BJ (cell line): ENCODE data around the gene PSMA6. TPM values are rescaled to one million over a fixed set of nuclear protein-coding genes. Genes with fewer than 3 reads are reported as not detected.
A peak's percentile ranks its signal among the peaks of the same experiment; 100 is the strongest.

Experiments used
- CTCF ChIA-PET: fragments of 350-600 bp; formaldehyde crosslinking; extraction: SDS; loops from one replicate; lab custom pipeline; 2021; ENCODE audit warnings: antibody characterized with exemption, inconsistent platforms; lab: Yijun Ruan, JAX
- POLR2A ChIA-PET: fragments of 300-600 bp; sonication (Branson Sonifier 250); formaldehyde crosslinking; extraction: SDS; loops from one replicate; lab custom pipeline; 2021; ENCODE audit warnings: antibody characterized with exemption; lab: Charles Lee
- DNase-seq: peaks from one replicate; pipeline ENCODE4 v3.0.0-alpha.2; 2011; ENCODE audit warnings: low read depth
- H3K27me3 ChIP-seq: 2 replicates; pipeline ENCODE4 v1.6.0; 2011; ENCODE audit warnings: low read length; ENCODE audit not compliant: control insufficient read depth, insufficient read depth
- H3K36me3 ChIP-seq: 2 replicates; pipeline ENCODE4 v1.5.1; 2011; ENCODE audit warnings: low read length; ENCODE audit not compliant: control insufficient read depth, insufficient read depth
- H3K4me3 ChIP-seq: 2 replicates; pipeline ENCODE4 v1.5.1; 2011; ENCODE audit warnings: low read depth, mild to moderate bottlenecking, control low read depth, low read length
- CTCF ChIP-seq: IDR thresholded peaks from 2 replicates; pipeline ENCODE4 v1.5.1; 2011; ENCODE audit warnings: low read depth, mild to moderate bottlenecking, control low read depth, inconsistent platforms, low read length, moderate library complexity; ENCODE audit not compliant: insufficient read depth
- polyA plus RNA-seq: library from polyadenylated mRNA; depleted of rRNA; stranded (reverse); fragments of >200 nt; gene quantifications from 2 replicates; pipeline ENCODE4 v1.2.3, GENCODE V29; 2011

Gene PSMA6
- polyA plus RNA-seq, 1 experiment = 155 TPM

GRCh38 chr14:35339761-35340406 is 47.7 kb downstream of the PSMA6 start:
- no peak for TF ChIP-seq CTCF
- Histone ChIP-seq H3K36me3 (no peaks in the 10 kb centered on the region), H3K4me3 (no peak overlapping the region), H3K27me3 (no peaks in the 10 kb centered on the region)
- POLR2A ChIA-PET = no interaction called here
- CTCF ChIA-PET = interaction anchor here (1.2 kb wide), 1 partner anchor 11 kb away, joined by 3 read pairs; no protein-coding TSS in a partner anchor
- no peak for DNase-seq

- no peaks in the 10 kb centered on the region for H3K36me3 ChIP-seq
- DNase-seq = no peak
- ChIA-PET CTCF (interaction anchor here (0.7 kb wide), 1 partner anchor 35 kb away, joined by 3 read pairs; no protein-coding TSS in a partner anchor), POLR2A (no interaction called here)
- no peak overlapping the region for H3K4me3 ChIP-seq
- no peaks in the 10 kb centered on the region for H3K27me3 ChIP-seq
- TF ChIP-seq CTCF = no peak
Observed at GRCh38 chr14:35340616-35341453, 48.7 kb downstream of the PSMA6 start.

- ChIA-PET CTCF (interaction anchor here (0.7 kb wide), 1 partner anchor 34 kb away, joined by 3 read pairs; no protein-coding TSS in a partner anchor), POLR2A (no interaction called here)
- DNase-seq = no peak
- no peak overlapping the region for H3K4me3 ChIP-seq
- H3K27me3 ChIP-seq = no peaks in the 10 kb centered on the region
- TF ChIP-seq CTCF = no peak
- H3K36me3 ChIP-seq = no peaks in the 10 kb centered on the region
Observed at GRCh38 chr14:35341454-35341750, 49.2 kb downstream of the PSMA6 start.

GRCh38 chr14:35341751-35342488 is 49.7 kb downstream of the PSMA6 start:
- H3K27me3 ChIP-seq = no peaks in the 10 kb centered on the region
- no peaks in the 10 kb centered on the region for H3K36me3 ChIP-seq
- CTCF ChIA-PET = interaction anchor here (0.7 kb wide), 1 partner anchor 34 kb away, joined by 3 read pairs; no protein-coding TSS in a partner anchor
- peak; percentile 37 for DNase-seq
- H3K4me3 ChIP-seq = no peak overlapping the region
- TF ChIP-seq CTCF = no peak
- POLR2A ChIA-PET = interaction anchor here (0.6 kb wide), 1 partner anchor 62 kb away, joined by 3 read pairs; no protein-coding TSS in a partner anchor

GRCh38 chr14:35342489-35343010 is 50.4 kb downstream of the PSMA6 start:
- CTCF ChIA-PET = no interaction called here
- no peaks in the 10 kb centered on the region; the same call in 1 of the 2 replicates for H3K27me3 ChIP-seq
- POLR2A ChIA-PET = interaction anchor here (0.6 kb wide), 1 partner anchor 62 kb away, joined by 3 read pairs; no protein-coding TSS in a partner anchor
- DNase-seq = no peak
- no peak for TF ChIP-seq CTCF
- H3K4me3 ChIP-seq = no peak overlapping the region
- no peaks in the 10 kb centered on the region for H3K36me3 ChIP-seq
